ENCODE data around the gene STAT4.

STAT4 gene

GRCh38 chr2:191143791-191144190 lies 7.0 kb downstream of the STAT4 start:
- no peak for FAIRE-seq

- no peak for FAIRE-seq
These were observed 21.9 kb downstream of the STAT4 start for GRCh38 chr2:191128911-191129304.

- FAIRE-seq = no peak
These were observed 22.5 kb downstream of the STAT4 start for GRCh38 chr2:191128172-191128910.

- no peak for FAIRE-seq
These were observed 23.6 kb downstream of the STAT4 start for GRCh38 chr2:191127235-191127634.

GRCh38 chr2:191126386-191127085 lies 24.3 kb downstream of the STAT4 start:
- no peak for FAIRE-seq

- no peak for FAIRE-seq
These were observed 25.1 kb downstream of the STAT4 start for GRCh38 chr2:191125646-191126045.

- FAIRE-seq = no peak
These were observed 28.0 kb downstream of the STAT4 start for GRCh38 chr2:191122638-191123294.

GRCh38 chr2:191117341-191117740 lies 33.5 kb downstream of the STAT4 start:
- no peak for FAIRE-seq

GRCh38 chr2:191115804-191116203 lies 35.0 kb downstream of the STAT4 start:
- FAIRE-seq = no peak

- no peak for FAIRE-seq
These were observed 35.4 kb downstream of the STAT4 start for GRCh38 chr2:191115391-191115790.

- FAIRE-seq = no peak
These were observed 36.3 kb downstream of the STAT4 start for GRCh38 chr2:191114403-191114886.

GRCh38 chr2:191113761-191114160 lies 37.0 kb downstream of the STAT4 start:
- no peak for FAIRE-seq

GRCh38 chr2:191112448-191112901 lies 38.3 kb downstream of the STAT4 start:
- FAIRE-seq = no peak

- no peak for FAIRE-seq
These were observed 40.9 kb downstream of the STAT4 start for GRCh38 chr2:191109888-191110287.

GRCh38 chr2:191108331-191108730 lies 42.5 kb downstream of the STAT4 start:
- no peak for FAIRE-seq

- FAIRE-seq = no peak
These were observed 45.7 kb downstream of the STAT4 start for GRCh38 chr2:191105082-191105481.

- FAIRE-seq = no peak
These were observed 47.0 kb downstream of the STAT4 start for GRCh38 chr2:191103774-191104173.

- FAIRE-seq = no peak
These were observed 50.6 kb downstream of the STAT4 start for GRCh38 chr2:191100216-191100615.

GRCh38 chr2:191087311-191087710 lies 63.5 kb downstream of the STAT4 start:
- no peak for FAIRE-seq

- no peak for FAIRE-seq
These were observed 64.1 kb downstream of the STAT4 start for GRCh38 chr2:191086706-191087105.

- FAIRE-seq = no peak
These were observed 67.3 kb downstream of the STAT4 start for GRCh38 chr2:191083540-191083939.

GRCh38 chr2:191082321-191082720 lies 68.5 kb downstream of the STAT4 start:
- FAIRE-seq = no peak

- FAIRE-seq = no peak
These were observed 69.2 kb downstream of the STAT4 start for GRCh38 chr2:191081411-191082155.
